PC-3 (cell line): ENCODE measurements around the gene ESRRB.

Experiments used
- EZH2 ChIP-seq: fragments of 300-600 bp; sonication (generic); IDR thresholded peaks from one replicate; pipeline ENCODE4 v1.6.1; 2017; ENCODE audit warnings: antibody characterized with exemption, mild to moderate bottlenecking, low read length; ENCODE audit not compliant: unreplicated experiment
- EZH2phosphoT487 ChIP-seq: fragments of 300-600 bp; sonication (generic); IDR thresholded peaks from 2 replicates; pipeline ENCODE4 v1.6.1; 2018; ENCODE audit warnings: mild to moderate bottlenecking, antibody characterized with exemption, low read length, borderline replicate concordance
- TF ChIP-seq, protein P1 (sequence below): fragments of 300-600 bp; sonication (generic); conservative IDR thresholded peaks from 2 replicates; pipeline ENCODE4 v1.5.1; 2017; ENCODE audit warnings: antibody characterized with exemption, low read depth, mild to moderate bottlenecking, low read length

DNA sequence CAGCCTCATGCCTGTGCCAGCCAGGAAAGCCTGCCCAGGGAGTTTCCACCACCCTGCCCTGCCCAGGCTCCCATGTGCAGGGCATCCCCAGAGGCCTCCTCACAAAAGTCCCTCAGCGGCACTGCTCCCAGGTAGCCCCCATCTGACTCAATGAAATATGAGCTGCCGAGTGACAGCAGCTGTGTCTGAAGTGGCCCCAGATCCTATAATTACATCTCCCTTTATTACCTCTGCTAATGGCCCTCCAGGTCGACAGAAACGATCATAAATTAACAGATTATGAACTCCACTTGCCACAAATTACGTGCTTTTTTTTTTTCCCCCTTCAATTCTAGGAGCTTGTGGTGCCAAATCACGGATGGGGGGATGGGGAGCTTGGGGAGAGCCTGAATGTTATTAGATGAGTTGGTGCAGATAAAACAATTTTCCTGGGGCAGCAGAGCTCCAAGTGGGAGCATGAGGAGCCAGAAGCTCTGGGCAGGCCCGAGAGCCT lies 110.4 kb downstream of the ESRRB start:
- TF ChIP-seq, protein P1, sequence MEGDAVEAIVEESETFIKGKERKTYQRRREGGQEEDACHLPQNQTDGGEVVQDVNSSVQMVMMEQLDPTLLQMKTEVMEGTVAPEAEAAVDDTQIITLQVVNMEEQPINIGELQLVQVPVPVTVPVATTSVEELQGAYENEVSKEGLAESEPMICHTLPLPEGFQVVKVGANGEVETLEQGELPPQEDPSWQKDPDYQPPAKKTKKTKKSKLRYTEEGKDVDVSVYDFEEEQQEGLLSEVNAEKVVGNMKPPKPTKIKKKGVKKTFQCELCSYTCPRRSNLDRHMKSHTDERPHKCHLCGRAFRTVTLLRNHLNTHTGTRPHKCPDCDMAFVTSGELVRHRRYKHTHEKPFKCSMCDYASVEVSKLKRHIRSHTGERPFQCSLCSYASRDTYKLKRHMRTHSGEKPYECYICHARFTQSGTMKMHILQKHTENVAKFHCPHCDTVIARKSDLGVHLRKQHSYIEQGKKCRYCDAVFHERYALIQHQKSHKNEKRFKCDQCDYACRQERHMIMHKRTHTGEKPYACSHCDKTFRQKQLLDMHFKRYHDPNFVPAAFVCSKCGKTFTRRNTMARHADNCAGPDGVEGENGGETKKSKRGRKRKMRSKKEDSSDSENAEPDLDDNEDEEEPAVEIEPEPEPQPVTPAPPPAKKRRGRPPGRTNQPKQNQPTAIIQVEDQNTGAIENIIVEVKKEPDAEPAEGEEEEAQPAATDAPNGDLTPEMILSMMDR: no peak
- TF ChIP-seq EZH2 (no peak), EZH2phosphoT487 (no peak)
